ENCODE data around the gene KLHL40.

KLHL40 gene

GRCh38 chr3:42653560-42654330, 31.6 kb upstream of the KLHL40 start, which contains the start of gene ZBTB47:
ZBTB47 (plus strand) TSS chr3:42653697; CDS start chr3:42658356, 4,659 bp downstream.
- DNase-seq (ENCODE audit: low spot score) = no peak
- Histone ChIP-seq H3K36me3 (ENCODE audit: low read depth) (no peaks in the 10 kb centered on the region; the same call in 1 of the 2 replicates), H3K4me1 (ENCODE audit: insufficient read depth, poor library complexity, severe bottlenecking) (peaks cover 22% of the 10 kb centered on the region), H3K9me3 (ENCODE audit: severe bottlenecking) (no peaks in the 10 kb centered on the region), H3K27me3 (ENCODE audit: insufficient read depth, poor library complexity, severe bottlenecking) (no peaks in the 10 kb centered on the region), H3K27ac (ENCODE audit: poor library complexity, severe bottlenecking) (peak within 1 kb of the TSS; percentile 80), H3K4me3 (ENCODE audit: severe bottlenecking) (peak within 1 kb of the TSS; percentile 94)
- no peak for TF ChIP-seq CTCF (IDR thresholded peaks at IDR 0.05; ENCODE audit: poor library complexity, severe bottlenecking)
- ATAC-seq (ENCODE audit: low read depth) = peak; percentile 9; the same call in 1 of the 3 replicates

GRCh38 chr3:42654331-42655201, 30.8 kb upstream of the KLHL40 start:
- no peaks in the 10 kb centered on the region for H3K27me3 ChIP-seq (ENCODE audit: insufficient read depth, poor library complexity, severe bottlenecking)
- H3K4me1 ChIP-seq (ENCODE audit: insufficient read depth, poor library complexity, severe bottlenecking) = peaks cover 22% of the 10 kb centered on the region
- ATAC-seq (ENCODE audit: low read depth) (no peak), DNase-seq (ENCODE audit: low spot score) (no peak)
- H3K27ac ChIP-seq (ENCODE audit: poor library complexity, severe bottlenecking) = peak overlapping the region; percentile 80
- peak overlapping the region; percentile 94 for H3K4me3 ChIP-seq (ENCODE audit: severe bottlenecking)
- peak; percentile 41 for TF ChIP-seq CTCF (IDR thresholded peaks at IDR 0.05; ENCODE audit: poor library complexity, severe bottlenecking)
- H3K9me3 ChIP-seq (ENCODE audit: severe bottlenecking) = no peaks in the 10 kb centered on the region
- H3K36me3 ChIP-seq (ENCODE audit: low read depth) = no peaks in the 10 kb centered on the region; the same call in 1 of the 2 replicates

GRCh38 chr3:42655331-42655888, 29.9 kb upstream of the KLHL40 start:
- no peak for TF ChIP-seq CTCF (IDR thresholded peaks at IDR 0.05; ENCODE audit: poor library complexity, severe bottlenecking)
- ATAC-seq (ENCODE audit: low read depth) (no peak), DNase-seq (ENCODE audit: low spot score) (no peak)
- Histone ChIP-seq H3K27me3 (ENCODE audit: insufficient read depth, poor library complexity, severe bottlenecking) (no peaks in the 10 kb centered on the region), H3K36me3 (ENCODE audit: low read depth) (no peaks in the 10 kb centered on the region; the same call in 1 of the 2 replicates), H3K27ac (ENCODE audit: poor library complexity, severe bottlenecking) (peak overlapping the region; percentile 80), H3K9me3 (ENCODE audit: severe bottlenecking) (no peaks in the 10 kb centered on the region), H3K4me3 (ENCODE audit: severe bottlenecking) (peak overlapping the region; percentile 94), H3K4me1 (ENCODE audit: insufficient read depth, poor library complexity, severe bottlenecking) (peaks cover 22% of the 10 kb centered on the region)

GRCh38 chr3:42655980-42656679, 29.2 kb upstream of the KLHL40 start:
- no peaks in the 10 kb centered on the region for H3K9me3 ChIP-seq (ENCODE audit: severe bottlenecking)
- H3K27me3 ChIP-seq (ENCODE audit: insufficient read depth, poor library complexity, severe bottlenecking) = no peaks in the 10 kb centered on the region
- ATAC-seq (ENCODE audit: low read depth) (no peak), DNase-seq (ENCODE audit: low spot score) (no peak)
- H3K27ac ChIP-seq (ENCODE audit: poor library complexity, severe bottlenecking) = peak overlapping the region; percentile 80
- peaks cover 20% of the 10 kb centered on the region for H3K4me1 ChIP-seq (ENCODE audit: insufficient read depth, poor library complexity, severe bottlenecking)
- no peak overlapping the region for H3K4me3 ChIP-seq (ENCODE audit: severe bottlenecking)
- no peaks in the 10 kb centered on the region; the same call in 1 of the 2 replicates for H3K36me3 ChIP-seq (ENCODE audit: low read depth)
- no peak for TF ChIP-seq CTCF (IDR thresholded peaks at IDR 0.05; ENCODE audit: poor library complexity, severe bottlenecking)
